ENCODE measurements around the gene ACTL6B.
A peak's percentile ranks its signal among the peaks of the same experiment; 100 is the strongest.

Gene ACTL6B

GRCh38 chr7:100641463-100641859, 14.8 kb downstream of the ACTL6B start, which contains the start of gene TFR2:
Gene TFR2, minus strand, starts transcription at chr7:100641552. Its CDS starts 43 bp downstream, at chr7:100641509.
- no peak for DNase-seq (ENCODE audit: low spot score)
- no peak for TF ChIP-seq CTCF (IDR thresholded peaks at IDR 0.05; ENCODE audit: extremely low read depth, missing control alignments)

- no peak for TF ChIP-seq CTCF (IDR thresholded peaks at IDR 0.05; ENCODE audit: extremely low read depth, missing control alignments)
- DNase-seq (ENCODE audit: low spot score): no peak
These were observed 15.5 kb downstream of the ACTL6B start for GRCh38 chr7:100640517-100641440.

GRCh38 chr7:100639995-100640516, 16.2 kb downstream of the ACTL6B start:
- no peak for DNase-seq (ENCODE audit: low spot score)

GRCh38 chr7:100632951-100633717, 23.1 kb downstream of the ACTL6B start:
- peak; percentile 88 for DNase-seq (ENCODE audit: low spot score)
- peak; percentile 54 for TF ChIP-seq CTCF (IDR thresholded peaks at IDR 0.05; ENCODE audit: extremely low read depth, missing control alignments)

More at GRCh38 chr7:100639995-100640516, 16.2 kb downstream of the ACTL6B start:
- no peak for TF ChIP-seq CTCF (IDR thresholded peaks at IDR 0.05; ENCODE audit: extremely low read depth, missing control alignments)

GRCh38 chr7:100630066-100630465, 26.2 kb downstream of the ACTL6B start:
- no peak for DNase-seq (ENCODE audit: low spot score)
- TF ChIP-seq CTCF (IDR thresholded peaks at IDR 0.05; ENCODE audit: extremely low read depth, missing control alignments): no peak

- peak; percentile 20 for TF ChIP-seq CTCF (IDR thresholded peaks at IDR 0.05; ENCODE audit: extremely low read depth, missing control alignments)
- DNase-seq (ENCODE audit: low spot score): peak; percentile 71
These were observed 27.0 kb downstream of the ACTL6B start for GRCh38 chr7:100629117-100629716.
